Measurements from ENCODE around the gene EIF4A3.
"Not testable (repeated sequence)": the region's sequence is repeated elsewhere in the genome, so short reads cannot be mapped to it uniquely, and the experiment has no call there.

EIF4A3 gene

DNA sequence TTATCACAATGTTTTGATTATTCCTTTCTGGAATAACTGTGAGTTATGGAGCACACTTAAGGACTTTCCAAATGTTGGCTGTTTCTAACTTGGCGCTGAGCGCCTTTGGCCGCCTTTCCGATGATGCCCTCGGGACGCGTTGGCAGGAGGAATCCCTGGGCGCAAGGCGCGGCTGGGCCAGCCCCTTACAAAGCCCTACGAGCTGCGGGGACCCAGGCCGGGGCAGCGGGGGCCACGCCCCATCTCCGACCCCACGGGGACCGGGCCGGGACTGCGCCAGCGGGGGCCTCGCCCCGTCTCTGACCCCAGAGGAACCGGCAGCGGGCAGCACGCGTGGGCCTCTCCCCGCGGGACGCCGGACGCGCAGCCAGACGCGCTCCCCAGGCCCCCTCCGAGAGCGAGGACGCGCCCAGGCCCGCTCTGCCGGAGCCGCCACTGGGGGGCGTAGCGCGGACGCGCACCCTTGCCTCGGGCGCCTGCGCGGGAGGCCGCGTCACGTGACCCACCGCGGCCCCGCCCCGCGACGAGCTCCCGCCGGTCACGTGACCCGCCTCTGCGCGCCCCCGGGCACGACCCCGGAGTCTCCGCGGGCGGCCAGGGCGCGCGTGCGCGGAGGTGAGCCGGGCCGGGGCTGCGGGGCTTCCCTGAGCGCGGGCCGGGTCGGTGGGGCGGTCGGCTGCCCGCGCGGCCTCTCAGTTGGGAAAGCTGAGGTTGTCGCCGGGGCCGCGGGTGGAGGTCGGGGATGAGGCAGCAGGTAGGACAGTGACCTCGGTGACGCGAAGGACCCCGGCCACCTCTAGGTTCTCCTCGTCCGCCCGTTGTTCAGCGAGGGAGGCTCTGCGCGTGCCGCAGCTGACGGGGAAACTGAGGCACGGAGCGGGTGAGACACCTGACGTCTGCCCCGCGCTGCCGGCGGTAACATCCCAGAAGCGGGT is 45.6 kb downstream of the EIF4A3 start, which contains the start of gene GAA:
Gene GAA, plus strand, starts transcription at position 571 of the 935 bp plus-strand sequence. CDS start 3,006 bp downstream, outside the sequence.
- DNase-seq (ENCODE audit: low spot score) = peak; percentile 100

DNA sequence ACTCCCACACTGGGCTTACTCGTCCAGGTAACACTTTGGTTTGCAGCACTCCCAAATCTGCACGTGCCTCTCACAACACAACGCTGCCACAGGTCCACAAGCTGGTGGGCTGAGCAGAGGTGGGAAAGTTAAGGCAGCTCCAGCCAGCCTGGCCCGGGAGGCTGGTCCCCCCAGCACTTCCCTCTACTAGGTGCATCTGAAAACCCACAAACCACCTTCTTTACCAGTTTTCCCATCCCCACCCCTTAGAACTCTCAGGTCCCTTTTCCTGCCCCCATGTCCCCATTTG is 46.9 kb downstream of the EIF4A3 start:
- DNase-seq (ENCODE audit: low spot score) = no peak

DNA sequence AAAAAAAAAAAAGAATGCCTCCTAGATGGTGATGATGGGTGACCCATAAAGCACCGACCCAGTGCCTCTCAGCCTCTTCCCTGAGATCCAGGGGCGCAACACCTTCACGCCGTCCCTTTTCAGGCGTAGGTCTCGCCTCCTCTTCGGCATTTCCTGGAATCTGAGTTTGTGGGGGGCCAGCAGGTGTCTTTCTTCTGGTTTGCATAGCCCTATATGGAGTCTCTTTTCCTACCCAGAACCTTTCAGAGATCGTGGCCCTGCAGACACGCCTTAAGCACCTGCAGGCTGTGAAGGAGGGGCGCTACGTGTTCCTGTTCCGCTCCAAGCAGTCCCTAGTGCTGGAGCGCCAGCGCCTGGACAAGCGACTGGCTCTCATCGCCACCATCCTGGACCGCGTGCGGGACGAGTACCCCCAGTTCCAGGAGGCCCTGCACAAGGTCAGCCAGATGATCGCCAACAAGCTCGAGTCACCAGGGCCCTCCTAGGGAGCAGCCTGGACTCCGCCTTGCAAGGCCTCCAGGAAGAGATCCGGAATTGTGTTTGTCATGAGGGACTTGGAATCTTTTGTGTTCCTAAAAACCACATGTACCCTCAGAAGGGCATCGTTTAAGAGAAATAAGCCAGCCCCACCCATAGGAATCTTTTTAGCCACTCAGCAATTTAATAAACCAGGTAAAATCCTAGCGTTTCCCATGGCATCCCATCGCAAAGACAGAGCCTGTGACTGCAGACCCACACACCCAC is 47.5 kb downstream of the EIF4A3 start:
- DNase-seq (ENCODE audit: low spot score) = no peak

DNA sequence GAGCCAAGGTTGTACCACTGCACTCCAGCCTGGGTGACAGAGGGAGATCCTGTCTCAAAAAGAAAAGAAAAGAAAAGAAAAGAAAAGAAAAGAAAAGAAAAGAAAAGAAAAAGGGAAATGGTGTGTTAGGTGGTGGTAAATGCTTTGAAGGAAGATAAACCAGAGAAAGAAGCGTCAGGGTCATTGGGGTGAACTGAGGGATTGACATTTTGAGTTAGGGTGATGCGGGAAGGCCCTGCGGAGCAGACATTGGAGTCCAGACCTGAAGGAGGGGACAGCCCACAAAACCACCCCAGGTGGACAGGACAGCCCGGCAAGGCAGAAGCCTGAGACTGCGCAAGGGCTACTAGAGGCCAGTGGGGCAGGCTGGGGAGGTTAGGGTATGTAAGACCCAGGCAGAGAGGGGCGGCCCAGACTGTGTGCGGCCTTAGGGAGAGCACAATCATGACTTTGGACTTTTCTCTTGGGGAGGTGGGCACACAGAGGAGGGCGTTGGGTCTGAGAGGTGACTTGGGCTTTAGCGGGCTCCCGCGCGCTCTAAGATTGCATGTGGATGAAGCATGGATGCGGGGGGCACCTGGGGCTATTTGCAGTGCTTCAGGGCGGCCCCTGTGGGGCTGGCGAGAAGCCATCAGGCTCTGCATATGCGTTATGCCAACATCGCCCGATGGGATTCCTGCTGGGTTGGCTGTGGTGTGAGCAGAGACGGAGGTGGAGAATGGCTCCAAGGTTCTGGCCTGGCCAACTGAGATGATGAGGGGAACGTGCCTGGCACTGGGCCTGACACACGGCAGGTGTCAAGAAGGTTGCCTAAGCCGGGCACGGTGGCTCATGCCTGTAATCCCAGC is 48.9 kb downstream of the EIF4A3 start:
- no peak for DNase-seq (ENCODE audit: low spot score)

DNA sequence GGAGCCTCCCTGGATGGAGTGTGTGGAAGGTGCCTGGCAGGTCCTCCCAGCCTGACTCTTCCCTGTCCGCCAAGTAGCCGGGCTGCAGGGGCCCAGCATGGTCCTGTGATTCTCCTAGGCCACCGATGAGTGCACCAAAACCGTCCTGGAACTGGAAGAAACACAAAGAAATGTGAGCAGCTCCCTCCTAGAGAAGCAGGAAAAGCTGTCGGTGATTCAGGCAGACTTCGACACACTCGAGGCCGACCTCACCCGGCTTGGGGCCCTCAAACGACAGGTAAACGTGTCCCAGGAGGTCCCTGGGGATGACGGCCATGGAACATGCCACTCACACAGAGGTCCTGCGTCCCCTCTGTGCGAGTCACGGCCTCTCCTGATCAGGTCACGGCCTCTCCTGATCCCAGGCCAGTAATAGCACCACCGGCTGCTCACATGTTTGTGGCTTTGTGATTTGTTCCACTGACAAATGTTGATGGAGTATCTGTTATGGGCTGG is 49.8 kb downstream of the EIF4A3 start:
- DNase-seq (ENCODE audit: low spot score) = no peak

DNA sequence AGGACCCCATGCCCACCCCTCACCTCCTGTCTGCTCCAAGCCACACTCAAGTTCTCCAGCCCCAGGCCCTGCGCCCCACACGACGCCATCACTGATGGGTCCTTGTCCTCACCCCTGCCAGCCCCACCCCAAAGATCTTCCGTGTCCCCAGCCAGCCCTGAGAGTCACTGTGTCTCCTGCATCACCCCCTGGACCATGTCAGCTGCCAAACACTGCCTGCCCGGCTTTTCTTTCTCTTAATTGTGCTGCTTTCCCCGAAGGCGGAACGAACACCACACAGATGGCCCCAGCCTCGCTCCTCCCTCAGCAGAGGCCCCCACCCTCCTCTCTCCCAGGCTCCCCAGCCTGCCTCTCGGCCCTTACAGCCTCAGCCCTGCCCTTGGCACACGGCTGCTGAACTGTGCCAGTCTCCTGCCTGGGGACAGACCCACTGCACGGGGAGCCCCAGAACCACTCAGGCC is 50.3 kb downstream of the EIF4A3 start:
- DNase-seq (ENCODE audit: low spot score) = no peak

DNA sequence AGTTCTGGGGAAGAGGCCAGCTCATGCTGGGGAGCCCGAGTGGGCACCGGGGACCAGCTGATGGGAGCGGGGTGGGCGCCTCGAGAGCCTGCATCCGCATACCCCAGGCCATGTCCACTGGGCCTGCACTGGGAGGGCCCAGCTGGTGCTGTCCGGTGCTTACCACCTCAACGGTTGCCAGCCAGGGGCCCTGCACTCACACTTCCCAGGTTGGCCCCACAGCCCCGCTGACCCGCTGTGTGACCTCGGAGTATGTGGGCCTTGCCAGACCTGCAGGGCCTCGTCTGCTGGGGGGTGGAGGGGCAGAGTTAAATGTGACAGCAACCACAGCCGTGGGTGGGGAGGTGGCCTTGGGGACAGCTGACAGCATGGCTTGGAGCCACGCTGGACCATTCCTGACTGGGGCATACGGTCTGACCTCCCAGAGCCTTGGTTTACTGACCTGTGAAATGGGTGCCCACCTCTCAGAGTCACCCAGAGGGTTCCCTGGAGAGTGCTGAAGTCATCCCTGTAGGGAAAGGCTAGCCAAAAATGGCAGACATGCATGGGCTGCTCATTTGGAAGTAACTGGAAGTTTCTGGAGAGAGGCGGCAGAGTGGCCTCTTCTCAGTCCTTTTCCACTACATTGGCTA is 51.0 kb downstream of the EIF4A3 start:
- no peak for DNase-seq (ENCODE audit: low spot score)

DNA sequence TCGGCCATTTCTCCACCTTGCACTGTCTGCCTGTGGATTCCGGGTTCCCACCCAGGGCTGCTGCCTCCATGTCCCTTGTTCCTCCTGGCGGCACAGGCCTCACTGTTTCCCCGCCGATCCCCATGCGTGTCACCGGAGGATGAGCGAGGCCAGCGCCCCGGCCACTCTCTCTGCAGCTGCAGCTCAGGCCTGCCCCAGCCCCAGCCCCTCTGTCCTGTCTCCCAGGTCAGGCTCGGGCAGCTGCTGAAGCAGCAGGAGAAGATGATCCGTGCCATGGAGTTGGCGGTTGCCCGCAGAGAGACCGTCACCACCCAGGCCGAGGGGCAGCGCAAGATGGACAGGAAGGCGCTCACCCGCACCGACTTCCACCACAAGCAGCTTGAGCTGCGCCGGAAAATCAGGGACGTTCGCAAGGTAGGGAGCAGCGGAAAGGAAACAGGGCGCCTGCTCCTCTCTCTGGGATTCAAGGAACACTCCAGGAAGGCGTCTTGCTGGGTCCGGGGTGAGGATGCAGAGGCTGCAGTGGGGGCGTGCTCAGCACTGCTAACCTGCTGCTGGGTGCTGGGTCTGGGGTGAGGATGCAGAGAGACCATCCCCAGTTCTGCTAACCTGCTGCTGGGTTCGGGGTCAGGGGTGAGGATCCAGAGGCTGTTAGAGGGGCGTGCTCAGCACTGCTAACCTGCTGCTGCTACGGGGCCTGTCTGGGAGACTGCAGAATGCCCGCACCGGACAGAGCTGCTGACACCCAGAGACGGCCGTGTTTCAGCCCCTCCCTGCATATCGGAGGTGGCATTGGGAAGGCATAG is 51.7 kb downstream of the EIF4A3 start:
- DNase-seq (ENCODE audit: low spot score) = no peak

DNA sequence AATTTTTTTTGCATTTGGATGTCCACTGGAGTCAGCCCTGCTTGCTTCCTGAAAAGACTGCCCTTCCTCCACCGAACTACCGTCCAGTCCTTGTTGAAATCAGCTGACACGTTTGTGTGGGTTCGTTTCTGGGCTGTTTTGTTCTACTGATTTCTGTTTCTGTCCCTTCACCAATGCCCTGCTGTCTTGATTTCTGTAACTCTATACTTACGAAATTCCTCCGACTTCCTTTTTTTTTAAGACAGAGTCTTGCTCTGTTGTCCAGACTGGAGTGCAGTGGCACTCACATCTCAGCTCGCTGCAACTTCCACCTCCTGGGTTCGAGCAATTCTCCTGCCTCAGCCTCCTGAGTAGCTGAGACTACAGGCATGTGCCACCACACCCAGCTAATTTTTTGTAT is 54.0 kb downstream of the EIF4A3 start:
- no peak for DNase-seq (ENCODE audit: low spot score)

DNA sequence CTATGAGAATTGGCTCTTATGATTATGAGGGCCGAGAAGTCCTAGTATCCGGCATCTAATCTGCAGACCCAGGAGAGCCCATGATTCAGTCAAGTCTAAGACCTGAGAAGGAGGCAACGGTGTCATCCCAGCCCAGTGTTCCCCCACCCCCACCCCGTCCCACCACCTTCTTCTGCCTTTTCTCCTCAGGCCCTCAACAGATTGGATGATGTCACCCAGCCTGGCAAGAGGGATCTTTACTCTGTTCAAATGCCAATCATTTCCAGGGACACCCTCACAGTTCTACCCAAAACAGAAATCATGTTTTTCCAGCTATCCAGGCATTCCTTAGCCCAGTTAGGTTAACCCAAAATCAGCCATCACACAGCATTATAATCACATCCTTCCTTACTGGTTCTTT is 55.6 kb downstream of the EIF4A3 start:
- DNase-seq (ENCODE audit: low spot score) = no peak

DNA sequence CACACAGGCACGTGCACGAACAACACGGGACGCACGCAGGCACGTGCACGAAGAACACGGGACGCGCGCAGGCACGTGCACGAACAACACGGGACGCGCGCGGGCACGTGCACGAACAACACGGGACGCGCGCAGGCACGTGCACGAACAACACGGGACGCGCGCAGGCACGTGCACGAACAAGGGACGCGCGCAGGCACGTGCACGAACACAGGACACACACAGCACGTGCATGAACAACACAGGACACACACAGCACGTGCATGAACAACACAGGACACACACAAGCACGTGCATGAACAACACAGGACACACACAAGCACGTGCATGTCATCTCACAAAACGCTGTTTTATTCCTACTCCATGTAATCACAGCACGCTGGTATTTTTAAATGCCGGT is 56.8 kb downstream of the EIF4A3 start:
- DNase-seq (ENCODE audit: low spot score) = not testable (repeated sequence)

DNA sequence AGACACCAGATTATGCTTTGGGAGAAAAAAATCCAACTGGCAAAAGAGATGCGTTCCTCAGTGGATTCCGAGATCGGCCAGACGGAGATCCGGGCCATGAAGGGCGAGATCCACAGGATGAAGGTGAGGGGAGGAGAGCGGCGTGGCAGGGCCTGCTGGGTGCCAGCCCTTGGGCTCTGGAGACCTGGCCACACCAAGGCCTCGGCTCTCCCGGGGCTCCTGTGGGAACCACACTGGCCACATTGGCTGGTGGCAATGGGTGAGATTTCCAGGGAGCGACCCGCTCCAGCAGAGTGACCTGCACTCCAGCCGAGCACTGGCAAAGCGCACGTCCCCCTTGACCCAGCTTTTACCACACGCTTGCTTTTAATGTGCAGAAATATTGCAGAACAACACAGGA is 57.2 kb downstream of the EIF4A3 start:
- no peak for DNase-seq (ENCODE audit: low spot score)

DNA sequence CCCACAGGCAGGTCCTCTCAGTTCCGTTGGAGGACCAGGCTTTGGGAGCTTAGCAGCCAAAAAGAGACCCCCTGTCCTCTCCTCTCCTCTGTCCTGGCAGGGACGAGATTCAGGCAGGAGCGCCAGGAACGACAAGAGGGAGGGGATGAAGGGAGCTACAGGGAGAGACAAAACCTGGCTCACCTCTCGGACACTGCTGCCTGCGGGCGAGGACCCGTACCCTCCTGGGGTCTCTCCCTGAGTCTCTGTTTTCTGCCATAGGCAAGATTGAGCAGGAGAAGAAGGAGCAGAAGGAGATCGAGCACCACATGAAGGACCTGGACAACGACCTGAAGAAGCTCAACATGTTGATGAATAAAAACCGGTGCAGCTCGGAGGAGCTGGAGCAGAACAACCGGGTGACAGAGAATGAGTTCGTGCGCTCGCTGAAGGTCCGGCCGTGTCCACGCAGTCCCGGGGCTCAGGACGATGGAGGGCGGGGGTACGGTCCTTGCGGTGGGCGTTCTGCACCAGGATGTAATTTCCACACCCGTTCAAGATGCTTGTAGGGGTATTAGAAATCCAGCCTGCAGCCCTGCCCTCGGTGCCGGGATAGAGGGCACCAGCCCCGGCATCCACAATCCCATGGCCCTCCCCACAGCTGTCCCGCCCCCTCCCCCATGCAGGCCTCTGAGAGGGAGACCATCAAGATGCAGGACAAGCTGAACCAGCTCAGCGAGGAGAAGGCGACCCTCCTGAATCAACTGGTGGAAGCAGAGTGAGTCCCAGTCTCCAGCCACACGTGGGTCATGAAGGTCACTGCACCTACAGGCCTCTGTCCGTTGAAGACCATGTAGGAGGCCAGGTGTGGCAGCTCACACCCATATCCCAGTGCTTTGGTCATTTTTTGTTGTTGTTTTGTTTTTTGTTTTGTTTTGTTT is 59.3 kb downstream of the EIF4A3 start:
- no peak for DNase-seq (ENCODE audit: low spot score)

DNA sequence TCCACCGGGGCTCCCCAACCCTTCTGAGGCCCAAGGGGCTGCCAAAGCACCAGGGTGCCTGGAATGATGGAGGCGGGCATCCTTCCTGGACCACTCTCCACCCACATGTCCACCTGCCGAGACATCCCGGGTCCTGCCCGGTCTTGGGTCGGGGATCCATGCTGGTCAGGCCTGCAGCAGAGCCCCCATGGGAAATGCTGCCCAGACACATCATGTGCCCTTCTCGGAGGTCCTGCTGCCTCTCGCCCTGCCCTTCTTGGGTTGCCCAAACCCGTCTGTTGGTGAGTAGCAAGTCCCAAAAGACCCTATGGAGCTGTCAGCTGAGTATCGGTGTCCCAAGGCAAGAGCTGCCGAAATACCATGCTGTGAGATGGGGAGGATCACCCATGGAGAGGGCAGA is 60.3 kb downstream of the EIF4A3 start:
- DNase-seq (ENCODE audit: low spot score) = no peak

DNA sequence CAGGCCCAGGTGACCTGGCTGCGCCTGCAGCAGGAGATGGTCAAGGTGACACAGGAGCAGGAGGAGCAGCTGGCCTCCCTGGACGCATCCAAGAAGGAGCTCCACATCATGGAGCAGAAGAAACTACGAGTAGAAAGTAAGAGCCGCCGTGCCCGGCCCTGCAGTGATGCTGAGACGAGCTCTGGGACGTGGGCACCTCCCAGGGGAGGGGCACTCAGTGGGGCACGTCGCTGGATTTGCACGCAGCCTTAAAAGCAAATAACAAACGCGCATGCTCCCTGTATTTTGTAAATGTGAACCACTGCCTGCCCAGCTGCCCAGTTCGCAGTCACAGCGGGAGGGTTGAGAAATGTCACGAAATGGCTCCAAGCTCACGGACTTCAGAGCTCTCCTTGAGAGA is 60.8 kb downstream of the EIF4A3 start:
- no peak for DNase-seq (ENCODE audit: low spot score)

DNA sequence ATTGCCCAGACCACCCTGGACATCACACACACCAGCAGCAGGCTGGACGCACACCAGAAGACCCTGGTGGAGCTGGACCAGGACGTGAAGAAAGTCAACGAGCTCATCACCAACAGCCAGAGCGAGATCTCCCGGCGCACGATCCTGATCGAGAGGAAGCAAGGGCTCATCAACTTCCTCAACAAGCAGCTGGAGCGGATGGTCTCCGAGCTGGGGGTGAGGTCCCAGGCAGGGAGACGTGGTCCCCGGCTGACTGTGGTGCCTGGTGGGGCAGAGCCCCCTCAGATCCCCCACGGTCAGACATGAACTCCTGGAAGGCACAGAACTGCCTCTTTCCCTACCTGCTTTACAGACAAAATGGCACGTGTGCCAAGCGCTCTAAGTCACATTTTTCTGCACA is 62.2 kb downstream of the EIF4A3 start:
- no peak for DNase-seq (ENCODE audit: low spot score)
